HuH-7.5 (cell line): ENCODE measurements around the gene LPO.

ENCODE experiments used
- DNase-seq: peaks from one replicate; pipeline ENCODE4 v3.0.0; 2011; ENCODE audit warnings: low spot score

LPO gene

DNA sequence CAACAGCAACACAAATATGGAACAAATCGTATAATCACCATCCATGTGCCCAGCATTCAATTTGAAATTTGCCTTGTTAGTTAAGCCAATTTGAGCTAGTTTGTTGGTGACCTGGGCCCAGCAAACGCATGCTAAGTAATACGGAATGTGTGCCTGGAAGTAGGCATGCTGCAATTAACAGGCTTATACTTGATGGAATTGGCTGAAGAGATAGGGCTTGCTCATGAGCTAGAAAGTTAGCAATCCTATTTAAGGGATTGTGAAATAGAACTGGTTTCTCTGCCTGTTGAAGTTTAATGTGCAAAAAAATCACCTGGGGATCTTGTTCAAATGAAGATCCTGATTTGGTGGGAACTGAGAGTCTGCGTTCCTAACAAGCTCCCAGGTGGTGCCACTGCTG is 8.5 kb upstream of the LPO start:
- DNase-seq = no peak

DNA sequence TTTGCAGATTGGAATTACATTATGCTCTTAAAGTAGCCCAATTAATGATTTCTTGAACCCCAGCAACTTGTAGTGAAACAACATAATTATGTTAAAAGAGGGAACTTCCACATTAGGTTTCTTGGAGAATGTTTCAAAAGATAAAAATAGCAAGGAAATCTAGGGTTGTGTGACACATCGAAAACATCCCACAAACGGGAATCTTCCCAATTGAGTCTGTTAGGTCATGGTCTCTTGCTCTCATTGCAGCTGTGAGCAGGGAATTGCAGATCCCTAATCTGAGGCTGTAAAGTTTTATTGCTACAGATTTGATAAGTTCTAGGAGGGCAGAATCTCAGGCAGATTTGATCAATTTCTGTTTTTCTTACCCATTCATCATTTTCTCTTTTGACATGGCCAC is 6.7 kb upstream of the LPO start:
- DNase-seq = no peak

DNA sequence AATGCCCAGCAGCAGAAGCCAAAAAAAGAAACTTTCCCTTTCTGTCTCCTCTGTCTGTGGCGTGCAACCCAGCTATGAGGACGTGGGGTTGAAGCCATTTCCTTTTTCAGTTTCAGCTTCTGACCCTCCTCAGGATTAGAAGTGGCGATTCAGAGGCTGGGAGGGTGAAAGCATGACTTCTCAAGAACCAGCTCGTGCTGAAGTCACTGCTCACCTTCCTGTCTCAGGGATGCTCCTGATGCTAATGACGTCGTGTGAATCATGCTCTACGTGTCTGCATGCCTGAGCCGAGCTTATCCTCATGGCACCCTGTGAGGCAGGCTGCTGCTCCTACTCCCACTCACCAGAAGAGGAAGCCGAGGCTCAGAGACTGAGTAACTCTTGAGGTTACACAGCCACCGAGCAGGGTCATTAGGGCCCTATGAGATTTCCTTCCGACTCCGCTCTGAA is 5.7 kb upstream of the LPO start:
- no peak for DNase-seq

DNA sequence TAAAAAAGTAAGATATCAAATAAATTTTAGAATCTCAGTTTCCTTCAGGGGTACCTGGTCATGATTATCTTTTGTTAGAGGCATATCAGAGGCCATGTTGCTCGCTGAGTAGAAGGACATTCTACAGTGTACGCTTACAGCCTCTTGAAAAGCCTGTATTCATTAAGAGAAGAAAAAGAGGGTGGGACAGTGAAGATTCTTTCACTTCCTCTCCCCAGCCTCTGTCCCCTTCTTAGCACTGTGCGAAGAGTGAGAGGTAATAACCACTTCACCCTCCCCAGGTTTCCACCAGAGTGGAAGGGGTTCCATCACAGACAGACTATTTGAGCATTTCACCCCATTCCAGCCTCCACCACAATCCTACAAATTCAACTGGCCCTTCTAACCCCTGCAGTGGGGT is 4.8 kb upstream of the LPO start:
- DNase-seq = no peak

DNA sequence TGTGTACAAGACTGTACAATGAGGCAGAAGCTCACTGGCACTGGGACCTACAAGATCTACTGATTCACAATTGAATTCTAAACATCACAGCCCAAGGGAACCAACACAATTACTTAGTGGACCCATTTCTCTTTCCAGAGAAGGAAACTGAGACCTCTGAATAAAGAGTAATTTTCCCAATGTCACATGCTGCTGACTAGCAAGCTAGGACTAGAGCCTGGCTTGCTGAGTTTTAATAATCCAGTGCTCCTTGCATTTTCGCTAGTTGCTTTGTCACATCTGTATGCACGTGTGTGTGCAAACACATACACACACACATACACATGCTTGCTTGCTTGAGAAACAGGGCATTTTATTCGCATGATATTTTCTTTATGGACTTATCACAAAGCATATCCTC is 3.9 kb upstream of the LPO start:
- no peak for DNase-seq

DNA sequence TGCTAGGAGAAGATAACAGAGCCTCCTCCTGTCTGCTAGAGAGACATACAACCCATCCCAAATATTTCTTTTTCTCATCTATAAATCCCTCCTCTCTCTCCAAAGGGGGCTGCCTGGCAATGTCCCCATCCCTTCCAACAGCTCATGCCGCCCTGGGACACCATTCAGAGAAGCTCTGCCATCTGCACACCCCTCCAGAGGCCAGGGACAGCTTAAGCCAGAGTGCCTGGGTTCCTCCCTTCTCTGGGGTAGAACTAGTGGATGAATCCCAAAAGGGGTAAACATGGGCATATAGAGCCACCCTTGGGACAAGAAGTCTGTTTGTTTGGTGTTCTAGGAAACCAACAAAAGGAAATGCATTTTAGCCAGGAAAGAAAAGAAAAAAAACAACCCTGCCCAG is 2.6 kb upstream of the LPO start:
- DNase-seq = no peak

DNA sequence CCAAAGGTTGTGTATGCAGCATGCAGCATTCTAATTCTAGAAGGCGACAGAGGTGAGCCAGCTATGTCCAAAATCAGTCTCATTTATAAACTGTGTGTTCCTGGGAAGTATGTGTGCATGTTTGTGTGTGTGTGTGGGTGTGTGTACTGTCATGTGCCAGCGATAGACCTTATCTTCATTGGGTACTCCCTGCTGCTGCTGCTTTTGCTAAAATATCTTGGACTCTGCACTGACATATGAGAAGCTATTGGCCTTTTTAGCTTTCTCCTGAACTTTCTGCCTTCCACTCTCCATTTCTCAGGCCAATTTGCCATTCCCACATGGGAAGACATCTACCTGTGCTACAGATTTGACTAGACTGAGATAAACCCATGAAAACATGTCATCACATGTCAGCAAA is 2.0 kb upstream of the LPO start:
- no peak for DNase-seq

DNA sequence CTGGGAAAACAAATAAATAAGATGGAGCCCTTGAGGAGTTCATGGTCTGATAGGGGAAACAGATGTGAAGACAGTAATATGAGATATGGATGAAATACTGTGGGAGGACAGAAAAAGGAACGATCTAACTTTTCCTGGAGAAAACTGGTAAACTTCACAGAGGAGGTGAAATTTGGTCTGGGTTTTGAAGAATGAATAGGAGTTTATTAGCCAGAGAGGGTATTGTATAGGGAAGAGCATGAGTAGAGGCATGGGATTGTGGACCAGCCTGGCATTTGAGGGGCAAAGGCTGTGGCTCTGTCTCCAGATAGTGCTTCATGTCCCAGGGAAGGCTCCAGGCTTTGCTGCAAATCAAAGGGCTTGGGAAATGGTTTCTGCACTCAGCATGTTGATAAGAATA is 1.6 kb downstream of the LPO start:
- DNase-seq = no peak

DNA sequence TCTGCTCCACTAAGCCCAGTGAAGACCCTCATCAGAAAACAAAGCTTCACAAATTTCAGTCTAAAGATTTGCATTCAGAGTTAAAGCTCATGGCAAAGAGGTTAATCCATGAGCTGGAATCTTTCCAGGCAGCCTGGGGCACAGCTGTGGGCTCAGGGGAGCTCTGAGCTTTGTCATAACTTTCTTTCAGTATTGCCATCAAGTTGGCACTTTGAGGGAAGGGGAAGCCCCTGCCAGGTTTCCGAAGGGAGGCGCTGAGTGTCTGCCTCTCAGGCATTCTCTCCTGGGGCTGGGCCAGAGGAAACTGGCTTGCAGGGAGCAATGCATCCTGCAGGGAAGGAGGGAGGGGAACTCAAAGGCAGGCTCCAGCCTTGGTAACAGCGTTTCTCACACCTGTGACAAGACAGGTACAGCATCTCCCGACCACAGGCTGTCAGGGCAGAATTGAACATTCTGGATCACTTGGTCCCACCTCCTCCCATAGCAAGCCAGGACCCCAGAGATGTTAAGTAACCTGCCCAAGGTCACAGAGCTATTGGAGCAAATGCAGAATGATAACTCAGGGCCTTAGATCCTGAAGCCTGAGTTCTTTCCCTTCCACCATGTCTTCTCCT is 3.9 kb downstream of the LPO start:
- DNase-seq = no peak

DNA sequence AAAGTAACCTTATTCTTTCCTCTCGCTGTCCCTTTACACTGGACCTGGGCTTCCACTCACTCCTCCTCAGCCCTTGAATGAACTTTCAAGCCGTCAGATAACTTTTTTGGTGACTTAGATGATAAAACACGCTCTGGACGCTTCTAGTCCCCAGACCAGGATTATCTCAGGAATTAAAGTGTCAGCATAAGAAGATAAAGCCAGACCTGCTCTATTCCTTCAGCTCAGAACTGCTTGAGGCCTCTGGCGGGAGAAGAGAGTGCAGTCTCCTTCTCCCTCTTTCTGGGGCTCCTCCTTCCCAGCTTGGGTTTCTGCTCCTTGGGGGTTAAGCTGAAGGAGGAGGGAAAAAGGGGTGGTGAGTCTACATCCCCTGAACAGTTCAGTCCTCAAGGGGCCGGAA is 6.6 kb downstream of the LPO start:
- DNase-seq = no peak

DNA sequence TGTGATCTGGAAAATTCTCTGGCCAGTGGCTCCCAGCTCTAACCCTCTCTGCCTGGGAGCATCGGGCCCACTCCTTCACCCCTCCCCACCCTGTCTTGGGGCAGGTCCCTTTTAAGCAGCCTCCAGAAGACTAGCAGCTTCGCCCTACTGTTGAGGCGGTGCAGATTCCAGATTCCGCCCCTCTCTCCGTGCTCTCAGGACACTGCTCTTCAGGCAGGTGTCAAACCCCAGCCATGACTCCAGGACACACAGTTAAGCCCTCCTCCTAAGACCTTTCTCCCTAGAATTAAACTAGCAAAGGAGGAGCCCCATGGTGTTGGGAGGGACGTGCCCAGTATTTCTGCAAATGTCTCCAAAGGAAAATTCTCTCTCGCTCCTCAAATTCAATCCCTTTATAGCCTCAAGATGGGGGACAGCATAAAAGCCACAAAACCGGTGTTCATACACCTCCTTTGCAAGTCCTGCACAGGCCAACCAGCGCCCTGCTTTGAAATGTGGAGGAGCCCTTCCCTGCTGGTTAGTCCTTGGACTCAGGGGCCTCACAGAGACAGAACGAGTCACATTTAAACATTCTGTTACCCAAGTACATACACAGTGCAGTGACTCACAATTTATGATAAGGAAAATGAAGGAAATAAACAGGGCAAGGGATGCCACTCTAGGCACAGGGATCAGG is 7.2 kb downstream of the LPO start:
- DNase-seq = no peak

DNA sequence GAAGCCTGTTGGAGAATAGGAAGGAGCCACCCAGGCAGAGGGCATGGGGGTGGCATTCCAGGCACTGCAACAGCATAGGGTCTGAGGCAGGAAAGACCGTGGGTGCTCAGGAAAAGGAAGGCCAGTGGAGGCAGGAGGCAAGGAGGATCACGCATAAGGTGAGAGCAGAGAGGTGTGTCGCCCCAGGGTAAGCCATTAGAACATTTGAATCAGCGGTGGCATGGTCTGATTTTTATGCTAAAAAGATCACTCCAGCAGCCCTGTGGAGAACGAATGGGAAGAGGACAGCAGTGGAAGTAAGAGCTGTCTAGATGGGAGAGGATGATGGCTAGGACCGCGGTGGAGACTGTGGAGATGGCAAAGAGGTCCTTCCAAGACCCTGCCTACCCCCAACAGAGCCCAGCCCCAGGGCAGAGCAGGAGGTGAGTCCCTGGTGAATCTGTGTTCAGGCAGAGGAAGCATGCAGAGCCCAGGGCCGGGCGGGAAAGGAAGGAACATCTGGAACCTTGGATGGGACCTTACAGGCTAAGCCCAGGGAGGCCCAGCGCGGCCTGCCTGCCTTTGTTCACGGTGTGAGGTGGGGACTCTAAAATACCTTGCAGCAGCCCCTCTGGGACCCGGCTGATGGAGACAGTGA is 7.8 kb downstream of the LPO start:
- DNase-seq = no peak

DNA sequence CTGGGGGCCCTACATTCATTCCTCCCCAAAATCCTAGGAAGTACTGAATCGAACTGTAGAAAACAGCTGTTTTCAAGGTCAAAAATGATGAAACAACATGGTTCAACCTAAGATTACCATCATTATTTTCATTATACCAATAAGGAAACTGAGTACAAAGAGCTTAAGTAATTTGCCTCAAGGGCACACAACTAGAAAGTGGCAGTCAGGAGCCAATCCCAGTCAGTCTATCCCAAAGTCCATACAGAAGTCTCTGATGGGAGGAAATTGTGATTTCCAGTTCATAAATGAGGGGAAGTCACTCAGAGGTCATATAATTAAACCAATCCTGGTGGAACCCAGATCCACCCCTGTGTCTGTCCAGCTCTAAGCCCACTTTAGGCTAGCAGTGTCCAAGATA is 8.4 kb downstream of the LPO start:
- no peak for DNase-seq

DNA sequence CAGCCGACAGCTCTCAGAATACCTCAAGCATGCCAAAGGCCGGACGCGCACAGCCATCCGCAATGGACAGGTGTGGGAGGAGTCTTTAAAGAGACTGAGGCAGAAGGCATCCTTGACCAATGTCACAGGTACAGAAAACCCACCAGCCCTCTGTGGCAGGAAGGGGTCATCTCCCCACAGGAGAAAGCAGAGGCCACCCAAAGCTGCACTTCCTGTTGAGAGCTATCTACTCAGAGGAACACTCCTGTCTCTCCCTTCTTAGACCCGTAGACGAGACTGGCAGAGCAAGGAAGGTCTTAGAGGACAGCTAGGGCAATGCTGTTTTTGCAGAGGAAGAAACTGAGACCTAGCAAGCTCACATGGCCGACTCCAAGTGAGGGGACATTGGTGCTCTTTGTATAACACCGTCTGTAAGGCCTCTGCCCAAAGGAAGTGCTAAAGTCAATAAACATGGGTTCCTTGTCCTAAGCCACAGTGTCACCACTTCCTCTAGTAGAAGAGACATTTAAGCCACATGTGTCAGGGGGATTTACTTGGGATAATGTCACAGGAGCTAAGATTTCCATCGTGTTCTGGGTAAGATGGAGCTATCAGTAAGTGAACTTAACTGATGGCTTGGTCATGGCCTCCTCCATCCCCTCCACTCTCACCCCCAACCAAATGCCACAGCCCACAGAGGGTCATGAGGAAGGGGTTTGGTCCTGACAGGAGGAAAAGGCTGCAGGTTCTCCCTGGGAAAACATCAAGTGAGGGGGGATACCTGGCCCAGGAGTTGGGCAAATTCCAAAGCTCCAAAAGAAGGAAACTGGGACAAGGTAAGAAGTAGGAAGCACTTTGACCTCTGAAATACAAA is 9.4 kb downstream of the LPO start:
- DNase-seq = no peak

DNA sequence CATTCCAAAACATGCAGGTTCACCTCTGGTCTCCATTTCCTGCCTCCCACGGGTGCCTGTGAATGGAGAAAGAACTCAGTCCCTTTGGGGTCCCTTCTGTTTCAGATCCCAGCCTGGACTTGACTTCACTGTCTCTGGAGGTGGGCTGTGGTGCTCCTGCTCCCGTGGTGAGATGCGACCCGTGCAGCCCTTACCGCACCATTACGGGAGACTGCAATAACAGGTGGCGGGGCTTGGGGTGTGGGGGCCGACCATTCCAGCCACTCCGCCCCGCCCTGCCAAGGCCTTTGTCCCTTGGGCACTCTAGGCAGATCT is 10.5 kb downstream of the LPO start:
- DNase-seq = no peak

DNA sequence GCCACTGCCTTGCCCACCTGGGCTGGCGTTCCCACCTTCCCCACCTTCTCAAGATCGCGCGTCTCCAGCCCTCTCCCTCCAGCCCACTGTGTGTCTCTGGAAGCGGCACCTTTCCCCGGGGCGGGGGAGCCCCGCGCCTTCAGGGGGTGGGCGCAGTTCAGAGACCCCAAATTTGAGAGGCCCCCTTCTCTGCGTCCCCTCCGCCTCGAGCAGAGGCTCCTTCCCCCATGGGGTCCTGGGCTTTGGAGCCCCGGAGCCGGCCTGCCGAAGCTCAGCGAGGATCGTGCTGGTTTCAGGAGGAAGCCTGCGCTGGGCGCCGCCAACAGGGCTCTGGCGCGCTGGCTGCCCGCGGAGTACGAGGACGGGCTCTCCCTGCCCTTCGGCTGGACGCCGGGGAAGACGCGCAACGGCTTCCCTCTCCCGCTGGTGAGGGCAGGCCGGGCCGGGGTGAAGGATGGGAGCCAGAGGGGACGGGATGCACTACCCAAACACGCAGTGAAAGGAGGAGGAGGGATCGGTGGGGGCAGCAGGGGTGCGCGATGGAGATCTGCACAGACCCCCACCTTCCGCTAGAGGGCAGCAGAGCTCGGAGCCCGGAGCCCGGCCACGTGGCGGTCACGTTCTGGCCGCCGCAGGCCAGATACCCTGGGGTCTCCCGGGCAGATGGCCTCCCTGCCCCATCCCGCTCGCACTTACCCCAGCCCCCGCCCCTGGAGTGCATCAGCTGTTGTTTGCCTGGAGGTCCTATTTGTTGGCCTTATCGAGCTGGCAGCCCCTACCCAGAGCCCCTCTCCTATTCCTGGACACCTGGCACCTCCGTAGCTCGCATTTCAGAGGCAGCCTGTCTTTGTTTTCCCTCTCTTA is 11.1 kb downstream of the LPO start:
- peak; percentile 84 for DNase-seq

DNA sequence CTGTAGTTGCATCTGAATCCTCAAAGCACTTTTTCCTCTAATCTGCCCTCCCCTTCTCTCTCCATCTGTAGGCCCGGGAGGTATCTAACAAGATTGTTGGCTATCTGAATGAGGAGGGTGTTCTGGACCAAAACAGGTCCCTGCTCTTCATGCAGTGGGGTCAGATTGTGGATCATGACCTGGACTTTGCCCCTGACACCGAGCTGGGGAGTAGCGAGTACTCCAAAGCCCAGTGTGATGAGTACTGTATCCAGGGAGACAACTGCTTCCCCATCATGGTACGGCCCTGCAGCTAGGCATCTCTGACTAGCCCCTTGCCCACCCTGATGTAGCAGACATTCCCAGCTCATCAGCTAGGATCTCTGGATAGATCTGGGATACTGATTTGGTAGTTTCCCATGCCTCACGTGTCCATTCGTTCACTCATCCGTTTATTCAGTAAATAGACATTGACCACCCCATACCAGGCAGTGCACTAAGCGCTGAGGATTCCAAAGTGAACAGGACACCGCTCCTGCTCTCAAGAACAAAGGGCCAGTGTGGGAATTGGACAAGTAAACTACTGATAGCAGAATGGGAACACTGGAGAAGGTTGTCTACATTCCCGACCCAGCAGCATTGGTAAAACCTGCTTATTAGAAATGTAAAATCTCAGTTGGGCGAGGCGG is 12.1 kb downstream of the LPO start:
- no peak for DNase-seq

DNA sequence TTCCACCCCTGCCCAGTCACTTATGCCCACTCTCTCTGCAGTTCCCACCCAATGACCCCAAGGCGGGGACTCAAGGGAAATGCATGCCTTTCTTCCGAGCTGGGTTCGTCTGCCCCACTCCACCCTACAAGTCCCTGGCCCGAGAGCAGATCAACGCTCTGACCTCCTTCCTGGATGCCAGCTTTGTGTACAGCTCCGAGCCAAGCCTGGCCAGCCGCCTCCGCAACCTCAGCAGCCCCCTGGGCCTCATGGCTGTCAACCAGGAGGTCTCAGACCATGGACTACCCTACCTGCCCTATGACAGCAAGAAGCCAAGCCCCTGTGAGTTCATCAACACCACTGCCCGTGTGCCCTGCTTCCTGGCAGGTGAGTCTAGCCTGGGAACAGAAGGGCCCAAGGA is 13.8 kb downstream of the LPO start:
- DNase-seq = no peak

DNA sequence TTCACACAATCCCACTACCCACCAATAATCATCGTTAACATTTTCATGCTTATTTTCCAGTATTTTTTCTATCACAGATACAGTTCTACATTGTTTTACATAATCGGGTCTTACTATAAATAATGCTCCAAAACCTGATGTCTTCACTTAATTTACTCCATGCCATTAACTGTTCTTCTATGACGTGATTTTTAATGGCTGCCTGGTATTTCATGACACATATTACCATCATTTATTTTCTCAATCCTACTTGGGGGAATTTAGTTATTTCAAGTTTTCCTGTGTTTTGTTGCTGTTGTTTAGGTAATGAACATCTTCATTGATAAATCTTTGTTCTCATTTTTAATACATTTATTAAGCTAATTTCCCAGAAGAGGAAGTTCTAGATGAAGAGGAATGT is 14.7 kb downstream of the LPO start:
- DNase-seq = no peak

DNA sequence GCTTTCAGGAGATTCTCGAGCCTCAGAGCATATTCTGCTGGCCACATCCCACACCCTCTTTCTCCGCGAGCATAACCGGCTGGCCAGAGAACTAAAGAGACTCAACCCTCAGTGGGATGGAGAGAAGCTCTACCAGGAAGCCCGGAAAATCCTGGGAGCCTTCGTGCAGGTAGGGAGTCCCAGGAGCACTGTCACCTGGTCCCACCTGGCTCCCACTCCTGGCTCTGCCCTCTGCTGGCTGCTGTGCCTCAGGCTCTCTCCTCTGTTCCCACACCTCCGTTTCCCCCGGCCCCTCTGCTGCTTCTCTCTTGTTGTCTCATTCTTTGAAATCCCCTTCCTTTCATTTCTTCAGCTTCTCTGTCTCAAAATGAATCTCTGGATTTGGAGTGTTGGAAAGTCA is 16.4 kb downstream of the LPO start:
- no peak for DNase-seq

DNA sequence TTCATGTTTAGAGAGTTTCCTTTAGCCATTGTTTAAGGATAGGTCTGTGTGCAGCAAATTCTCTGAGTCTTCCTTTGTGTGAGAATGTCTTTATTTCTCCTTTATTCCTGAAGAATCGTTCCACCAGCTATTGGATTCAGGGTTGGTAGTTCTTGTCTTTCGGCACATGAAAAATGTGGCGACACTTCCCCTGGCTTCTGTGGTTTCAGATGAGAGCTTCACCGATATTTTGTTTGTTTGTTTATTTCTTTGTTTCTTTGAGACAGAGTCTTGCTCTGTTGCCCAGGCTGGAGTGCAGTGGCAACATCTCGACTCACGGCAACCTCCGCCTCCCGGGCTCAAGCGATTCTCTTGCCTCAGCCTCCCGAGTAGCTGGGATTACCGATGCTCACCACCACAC is 23.8 kb downstream of the LPO start:
- DNase-seq = no peak

DNA sequence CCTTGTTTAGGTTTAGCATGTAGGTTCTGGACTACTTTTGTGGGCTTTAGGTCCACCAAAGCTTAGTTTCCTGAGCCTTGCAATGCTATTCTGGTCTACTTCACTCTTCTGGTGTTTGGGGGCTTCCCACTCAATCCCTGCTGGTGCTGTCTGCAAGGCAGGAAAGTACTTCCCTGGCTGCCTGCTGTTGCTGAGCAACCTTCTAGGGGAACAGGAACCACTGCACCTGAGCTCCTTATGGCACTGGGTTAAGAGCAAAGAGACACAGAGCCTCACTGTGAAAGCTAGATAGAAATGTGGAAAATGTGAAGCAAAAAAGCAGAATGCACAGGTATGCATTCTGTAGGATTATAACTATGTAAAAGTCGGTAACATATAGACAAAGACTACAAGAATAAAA is 25.4 kb downstream of the LPO start:
- no peak for DNase-seq
